Right lobe of liver (tissue), 6 donors: ENCODE results near the gene SPTBN1. TPM values are rescaled to one million over a fixed set of nuclear protein-coding genes. Genes with fewer than 3 reads are reported as not detected.
"Not testable (repeated sequence)": the region's sequence is repeated elsewhere in the genome, so short reads cannot be mapped to it uniquely, and the experiment has no call there.

ENCODE experiments used
- ATAC-seq, 4 donors: fragments of 200-7000 bp; cut with Tn5 transposase; one replicate each; pipeline ENCODE4 v1.9.1; 2020; ENCODE audit warnings: mild to moderate bottlenecking in 4 of 4, moderate library complexity in 4 of 4
- DNase-seq, 3 donors: peaks; one replicate each; pipeline ENCODE4 v3.0.0-alpha.2; 2020
- H3K27ac ChIP-seq, 3 donors: fragments of 200-600 bp; one replicate each; pipeline ENCODE4 v1.8.0; 2022
- H3K27me3 ChIP-seq, 2 donors: fragments of 200-600 bp; one replicate each; pipeline ENCODE4 v1.8.0; 2022
- H3K36me3 ChIP-seq, 4 donors: fragments of 200-600 bp; sonication (generic) in 1 of 4; one replicate each; pipeline versions ENCODE4 v1.5.1 to v1.8.0; 2017 to 2022; ENCODE audit warnings: control low read depth in 1 of 4
- H3K4me1 ChIP-seq, 4 donors: fragments of 200-600 bp; sonication (generic) in 1 of 4; one replicate each; pipeline versions ENCODE4 v1.5.1 to v1.8.0; 2017 to 2022; ENCODE audit warnings: control low read depth in 1 of 4
- H3K4me3 ChIP-seq, 3 donors: fragments of 200-600 bp; one replicate each; pipeline ENCODE4 v1.8.0; 2022
- H3K9me3 ChIP-seq, 4 donors: fragments of 200-600 bp; sonication (generic) in 1 of 4; one replicate each; pipeline versions ENCODE4 v1.5.1 to v1.8.0; 2017 to 2022; ENCODE audit warnings: control low read depth in 1 of 4
- CTCF ChIP-seq, 4 donors: fragments of 200-600 bp in 3 of 4; fragments of 450-650 bp in 1 of 4; IDR thresholded peaks; one replicate each; pipeline versions ENCODE4 v1.5.1 to v1.8.0; 2016 to 2022; ENCODE audit warnings: antibody characterized with exemption in 4 of 4, mild to moderate bottlenecking in 2 of 4
- POLR2A ChIP-seq: fragments of 450-650 bp; IDR thresholded peaks from one replicate; pipeline ENCODE4 v1.6.1; 2017; ENCODE audit warnings: antibody characterized with exemption, mild to moderate bottlenecking
- WGBS: methylation state at CpG from one replicate; pipeline ENCODE4 v1.1.6; 2018; ENCODE audit warnings: low coverage, low lambda C conversion rate; ENCODE audit not compliant: insufficient coverage; ENCODE audit errors: missing lambda C conversion rate; 5-methylcytosine and 5-hydroxymethylcytosine counted together
- intact Hi-C, 2 donors: fragments of 100-400 bp; cut with DNase I; formaldehyde crosslinking; loops; one replicate each; pipeline versions ENCODE4 v1.11.2 to v1.14.1; 2022
- total RNA-seq, 6 experiments: library from RNA; depleted of rRNA in 2 of 6; stranded (reverse); fragments of >200 nt in 2 of 6; fragmentation: NEBNext Ultra II Directional in 3 of 6; extraction: Animal tissue kit (Norgen Biotek cat#: 25700) in 3 of 6; gene quantifications; one replicate each; pipeline versions ENCODE4 v1.1.0 to v1.2.4, GENCODE V29; 2016 to 2023
- donor health status: DM: no; HTN: yes; CAD: no.
- donor health status: DM: no; HTN: no; CAD: no.
- donor health status: DM: no; HTN: no; CAD: no.
- donor health status: DM: no; HTN: yes; CAD: no.
- donor health status: DM: no; HTN: yes; CAD: no.

The SPTBN1 gene
- total RNA-seq, 6 experiments from 2014 or later = 107 to 315 (median 227) TPM

GRCh38 chr2:54514822-54515569 is 58.9 kb downstream of the SPTBN1 start:
- H3K4me3 ChIP-seq = no peak overlapping the region
- intact Hi-C loops = no loop called here
- peaks cover 0 to 14% (median 7%) of the 10 kb centered on the region in 4 donors for H3K4me1 ChIP-seq
- H3K9me3 ChIP-seq = no peaks in the 10 kb centered on the region
- WGBS = 71% methylated on average over 1 of the region's 1 CpG
- no peaks in the 10 kb centered on the region for H3K36me3 ChIP-seq
- ATAC-seq = no peak
- no peak for DNase-seq
- no peaks in the 10 kb centered on the region for H3K27me3 ChIP-seq
- H3K27ac ChIP-seq = no peak overlapping the region
- TF ChIP-seq POLR2A = no peak
- TF ChIP-seq CTCF (IDR thresholded peaks at IDR 0.05) = no peak

GRCh38 chr2:54516842-54517241 is 60.7 kb downstream of the SPTBN1 start:
- ATAC-seq = no peak
- intact Hi-C loops = no loop called here
- Histone ChIP-seq H3K4me1 (peaks cover 0 to 14% (median 6%) of the 10 kb centered on the region in 4 donors), H3K9me3 (no peaks in the 10 kb centered on the region), H3K27ac (no peak overlapping the region), H3K27me3 (no peaks in the 10 kb centered on the region), H3K36me3 (no peaks in the 10 kb centered on the region), H3K4me3 (no peak overlapping the region)
- TF ChIP-seq POLR2A (no peak), CTCF (IDR thresholded peaks at IDR 0.05) (no peak)
- DNase-seq = no peak
- WGBS = 85% methylated on average over 2 of the region's 2 CpGs

GRCh38 chr2:54518016-54518415 is 61.9 kb downstream of the SPTBN1 start:
- 87% methylated on average over 6 of the region's 7 CpGs for WGBS
- ATAC-seq, intact Hi-C loops, DNase-seq, H3K9me3 ChIP-seq, H3K27ac ChIP-seq, H3K36me3 ChIP-seq, H3K4me3 ChIP-seq, H3K4me1 ChIP-seq, H3K27me3 ChIP-seq: not testable (repeated sequence)

- no peak overlapping the region for H3K4me3 ChIP-seq
- peaks cover 0 to 8% (median 3%) of the 10 kb centered on the region in 4 donors for H3K4me1 ChIP-seq
- DNase-seq = no peak
- H3K9me3 ChIP-seq = no peaks in the 10 kb centered on the region
- no peaks in the 10 kb centered on the region for H3K36me3 ChIP-seq
- ATAC-seq = no peak
- H3K27me3 ChIP-seq = no peaks in the 10 kb centered on the region
- WGBS = 23% methylated on average over 2 of the region's 2 CpGs
- H3K27ac ChIP-seq = no peak overlapping the region
- TF ChIP-seq CTCF (IDR thresholded peaks at IDR 0.05) = no peak
- intact Hi-C loops = no loop called here
Observed at GRCh38 chr2:54518430-54518829, 62.3 kb downstream of the SPTBN1 start.

GRCh38 chr2:54519841-54520459 is 63.8 kb downstream of the SPTBN1 start:
- H3K36me3 ChIP-seq = no peaks in the 10 kb centered on the region
- TF ChIP-seq POLR2A (no peak), CTCF (IDR thresholded peaks at IDR 0.05) (no peak)
- no peak overlapping the region for H3K4me3 ChIP-seq
- DNase-seq (no peak), ATAC-seq (no peak)
- no peaks in the 10 kb centered on the region for H3K27me3 ChIP-seq
- WGBS = 77% methylated on average over 12 of the region's 12 CpGs
- H3K4me1 ChIP-seq = peaks cover 0 to 8% (median 3%) of the 10 kb centered on the region in 4 donors
- H3K9me3 ChIP-seq = no peaks in the 10 kb centered on the region
- no peak overlapping the region for H3K27ac ChIP-seq
- intact Hi-C loops = no loop called here
